Measurements from ENCODE around the gene LHX2. TPM values are rescaled to one million over a fixed set of nuclear protein-coding genes. Genes with fewer than 3 reads are reported as not detected.

LHX2 gene
- total RNA-seq, 1 experiment from 2014 or later: 0.26 TPM

- Histone ChIP-seq H3K27me3 (replicated peaks; ENCODE audit: insufficient read depth, low read depth, low read length, poor library complexity) (peaks cover 96% of the 10 kb centered on the region), H3K4me1 (ENCODE audit: insufficient read depth, low read length, poor library complexity, severe bottlenecking) (no peaks in the 10 kb centered on the region), H3K36me3 (ENCODE audit: insufficient read depth, low read length, poor library complexity, severe bottlenecking) (no peaks in the 10 kb centered on the region), H3K9me3 (ENCODE audit: low read depth, low read length, poor library complexity, severe bottlenecking) (no peaks in the 10 kb centered on the region), H3K27ac (ENCODE audit: low read depth, low read length, poor library complexity, severe bottlenecking) (no peak overlapping the region), H3K4me3 (ENCODE audit: low read depth, low read length, poor library complexity, severe bottlenecking) (no peak overlapping the region)
- TF ChIP-seq EZH2 (IDR thresholded peaks at IDR 0.05; ENCODE audit: borderline replicate concordance, low read depth, low read length, poor library complexity, severe bottlenecking): no peak
- TF ChIP-seq CTCF (conservative IDR thresholded peaks at IDR 0.05; ENCODE audit: low read depth, low read length): no peak
- intact Hi-C loops (cut with micrococcal nuclease; ENCODE audit: unreplicated experiment): loop anchor here (10.0 kb wide), 1 partner anchor 140 kb away; no protein-coding TSS in a partner anchor
- CTCF ChIA-PET: no interaction called here
- POLR2A ChIA-PET (ENCODE audit: low non-redundant PET): no interaction called here
- no peak for DNase-seq (ENCODE audit: low spot score)
- no TSS peak for BruUV-seq (replicated peaks)
These were observed 7.0 kb upstream of the LHX2 start for GRCh38 chr9:124004593-124004992.

GRCh38 chr9:124005029-124005771, 6.4 kb upstream of the LHX2 start:
- no peak for DNase-seq (ENCODE audit: low spot score)
- Histone ChIP-seq H3K9me3 (ENCODE audit: low read depth, low read length, poor library complexity, severe bottlenecking) (no peaks in the 10 kb centered on the region), H3K27ac (ENCODE audit: low read depth, low read length, poor library complexity, severe bottlenecking) (no peak overlapping the region), H3K4me3 (ENCODE audit: low read depth, low read length, poor library complexity, severe bottlenecking) (no peak overlapping the region), H3K4me1 (ENCODE audit: insufficient read depth, low read length, poor library complexity, severe bottlenecking) (no peaks in the 10 kb centered on the region), H3K36me3 (ENCODE audit: insufficient read depth, low read length, poor library complexity, severe bottlenecking) (no peaks in the 10 kb centered on the region), H3K27me3 (replicated peaks; ENCODE audit: insufficient read depth, low read depth, low read length, poor library complexity) (peaks cover 100% of the 10 kb centered on the region)
- intact Hi-C loops (cut with micrococcal nuclease; ENCODE audit: unreplicated experiment): loop anchor here (10.0 kb wide), 1 partner anchor 140 kb away; no protein-coding TSS in a partner anchor
- ChIA-PET CTCF (no interaction called here), POLR2A (ENCODE audit: low non-redundant PET) (no interaction called here)
- BruUV-seq (replicated peaks): no TSS peak
- TF ChIP-seq EZH2 (IDR thresholded peaks at IDR 0.05; ENCODE audit: borderline replicate concordance, low read depth, low read length, poor library complexity, severe bottlenecking) (no peak), CTCF (conservative IDR thresholded peaks at IDR 0.05; ENCODE audit: low read depth, low read length) (no peak)

GRCh38 chr9:124006448-124007361, 4.9 kb upstream of the LHX2 start:
- intact Hi-C loops (cut with micrococcal nuclease; ENCODE audit: unreplicated experiment): loop anchor here (10.0 kb wide), 1 partner anchor 142 kb away; no protein-coding TSS in a partner anchor
- BruUV-seq (replicated peaks): no TSS peak
- CTCF ChIA-PET: no interaction called here
- POLR2A ChIA-PET (ENCODE audit: low non-redundant PET): no interaction called here
- TF ChIP-seq CTCF (conservative IDR thresholded peaks at IDR 0.05; ENCODE audit: low read depth, low read length) (no peak), EZH2 (IDR thresholded peaks at IDR 0.05; ENCODE audit: borderline replicate concordance, low read depth, low read length, poor library complexity, severe bottlenecking) (peak; percentile 36)
- H3K27me3 ChIP-seq (replicated peaks; ENCODE audit: insufficient read depth, low read depth, low read length, poor library complexity): peaks cover 98% of the 10 kb centered on the region
- H3K4me1 ChIP-seq (ENCODE audit: insufficient read depth, low read length, poor library complexity, severe bottlenecking): peaks cover 4% of the 10 kb centered on the region
- no peaks in the 10 kb centered on the region for H3K9me3 ChIP-seq (ENCODE audit: low read depth, low read length, poor library complexity, severe bottlenecking)
- no peak for DNase-seq (ENCODE audit: low spot score)
- no peak overlapping the region for H3K27ac ChIP-seq (ENCODE audit: low read depth, low read length, poor library complexity, severe bottlenecking)
- H3K36me3 ChIP-seq (ENCODE audit: insufficient read depth, low read length, poor library complexity, severe bottlenecking): no peaks in the 10 kb centered on the region
- no peak overlapping the region for H3K4me3 ChIP-seq (ENCODE audit: low read depth, low read length, poor library complexity, severe bottlenecking)
